ENCODE measurements around the gene SHROOM1.
"Not testable (repeated sequence)": the region's sequence is repeated elsewhere in the genome, so short reads cannot be mapped to it uniquely, and the experiment has no call there.

Gene SHROOM1

GRCh38 chr5:132807163-132807838, 23.1 kb downstream of the SHROOM1 start:
- DNase-seq, result peak in 7 of 14 donors; percentile 30 to 66 (median 55)

GRCh38 chr5:132806804-132807162, 23.7 kb downstream of the SHROOM1 start:
- DNase-seq, result not testable (repeated sequence)

DNA sequence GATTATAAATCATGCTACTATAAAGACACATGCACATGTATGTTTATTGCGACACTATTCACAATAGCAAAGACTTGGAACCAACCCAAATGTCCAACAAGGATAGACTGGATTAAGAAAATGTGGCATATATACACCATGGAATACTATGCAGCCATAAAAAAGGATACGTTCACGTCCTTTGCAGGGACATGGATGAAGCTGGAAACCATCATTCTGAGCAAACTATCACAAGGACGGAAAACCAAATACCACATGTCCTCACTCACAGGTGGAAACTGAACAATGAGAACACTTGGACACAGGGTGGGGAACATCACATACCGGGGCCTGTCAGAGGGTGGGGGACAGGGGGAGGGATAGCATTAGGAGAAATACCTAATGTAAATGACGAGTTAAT, 24.6 kb downstream of the SHROOM1 start:
- not testable (repeated sequence) for DNase-seq

GRCh38 chr5:132804219-132804618, 26.2 kb downstream of the SHROOM1 start:
- DNase-seq, result not testable (repeated sequence)

DNA sequence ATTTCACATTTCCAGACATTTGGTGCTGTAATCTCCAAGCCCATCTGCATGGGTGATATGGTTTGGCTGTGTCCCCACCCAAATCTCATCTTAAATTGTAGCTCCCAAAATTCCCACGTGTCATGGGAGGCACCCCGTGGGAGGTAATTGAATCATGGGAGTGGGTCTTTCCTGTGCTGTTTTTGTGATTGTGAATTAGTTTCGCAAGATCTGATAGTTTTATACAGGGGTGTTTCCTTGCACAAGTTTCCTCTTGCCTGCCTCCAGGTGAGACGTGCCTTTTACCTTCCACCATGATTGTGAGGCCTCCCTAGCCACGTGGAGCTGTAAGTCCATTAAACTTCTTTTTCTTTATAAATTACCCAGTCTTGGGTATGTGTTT, 27.8 kb downstream of the SHROOM1 start:
- not testable (repeated sequence) for DNase-seq

DNA sequence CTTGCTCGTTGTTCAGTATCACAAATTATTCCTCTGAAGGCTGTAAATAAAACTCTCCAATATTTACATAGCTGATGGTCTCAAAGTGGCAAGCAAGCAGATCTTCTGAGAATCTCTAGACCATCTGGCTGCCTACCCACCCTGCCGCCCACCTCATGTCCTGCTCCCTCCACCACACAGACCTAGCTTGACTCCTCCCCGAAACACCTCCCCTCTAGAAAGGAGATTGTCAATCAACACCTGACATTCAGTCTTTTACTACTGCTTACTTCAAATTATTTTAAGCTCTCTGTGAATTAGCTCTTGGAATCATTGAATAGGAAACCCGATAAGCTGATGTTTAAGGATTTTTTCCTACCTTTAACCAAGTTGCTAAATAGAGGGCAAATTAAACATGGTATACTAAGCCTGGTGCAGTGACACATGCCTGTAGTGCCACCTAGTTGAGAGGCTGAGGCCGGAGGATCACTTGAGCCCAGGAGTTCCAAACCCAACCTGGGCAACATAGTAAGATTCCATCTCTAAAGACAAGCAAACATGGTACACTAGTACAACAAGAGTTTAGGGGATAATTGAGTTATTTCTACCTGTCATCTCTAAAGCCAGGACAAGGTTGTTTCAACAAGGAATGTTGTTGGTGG, 28.3 kb downstream of the SHROOM1 start:
- DNase-seq, result no peak

DNA sequence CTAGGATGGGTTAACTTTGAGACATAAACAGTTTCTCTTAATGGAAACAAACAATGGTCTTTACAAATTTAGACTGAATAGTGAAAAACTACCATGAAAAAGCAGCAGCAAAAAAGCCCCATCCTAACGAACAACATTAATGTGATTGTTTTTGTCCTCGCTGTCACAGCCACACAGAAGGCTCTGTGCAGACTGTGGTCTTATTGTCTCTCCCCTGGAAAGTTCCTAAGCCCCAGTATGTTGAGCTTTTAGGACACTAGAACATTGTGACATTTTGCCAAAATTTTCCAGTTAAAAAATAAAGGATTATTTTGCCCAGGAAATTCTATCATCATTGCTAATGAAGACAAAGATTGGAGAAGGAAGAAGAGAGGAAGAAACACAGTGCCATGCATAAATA, 29.9 kb downstream of the SHROOM1 start:
- DNase-seq, result peak in 4 of 14 donors; percentile 14 to 63 (median 34)

- no peak for DNase-seq
These were observed 31.1 kb downstream of the SHROOM1 start for GRCh38 chr5:132799392-132799791.

- peak in 8 of 14 donors; percentile 19 to 77 (median 36) for DNase-seq
These were observed 32.8 kb downstream of the SHROOM1 start for GRCh38 chr5:132797651-132798050.

DNA sequence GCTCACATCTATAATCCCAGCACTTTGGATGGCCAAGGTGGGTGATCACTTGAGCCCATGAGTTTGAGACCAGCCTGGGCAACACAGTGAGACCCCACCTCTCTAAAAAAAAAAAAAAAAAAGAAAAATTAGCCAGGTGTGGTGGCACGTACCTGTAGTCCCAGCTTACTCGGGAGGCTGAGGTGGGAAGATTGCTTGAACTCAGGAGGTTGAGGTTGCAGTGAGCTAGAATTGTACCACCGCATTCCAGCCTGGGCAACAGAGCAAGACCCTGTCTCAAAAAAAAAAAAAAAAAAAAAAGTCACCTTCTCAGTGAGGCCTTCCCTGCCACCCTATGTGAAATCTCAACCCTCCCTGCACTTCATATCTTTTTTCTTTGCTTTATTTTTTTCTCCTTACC, 39.4 kb downstream of the SHROOM1 start:
- no peak for DNase-seq

DNA sequence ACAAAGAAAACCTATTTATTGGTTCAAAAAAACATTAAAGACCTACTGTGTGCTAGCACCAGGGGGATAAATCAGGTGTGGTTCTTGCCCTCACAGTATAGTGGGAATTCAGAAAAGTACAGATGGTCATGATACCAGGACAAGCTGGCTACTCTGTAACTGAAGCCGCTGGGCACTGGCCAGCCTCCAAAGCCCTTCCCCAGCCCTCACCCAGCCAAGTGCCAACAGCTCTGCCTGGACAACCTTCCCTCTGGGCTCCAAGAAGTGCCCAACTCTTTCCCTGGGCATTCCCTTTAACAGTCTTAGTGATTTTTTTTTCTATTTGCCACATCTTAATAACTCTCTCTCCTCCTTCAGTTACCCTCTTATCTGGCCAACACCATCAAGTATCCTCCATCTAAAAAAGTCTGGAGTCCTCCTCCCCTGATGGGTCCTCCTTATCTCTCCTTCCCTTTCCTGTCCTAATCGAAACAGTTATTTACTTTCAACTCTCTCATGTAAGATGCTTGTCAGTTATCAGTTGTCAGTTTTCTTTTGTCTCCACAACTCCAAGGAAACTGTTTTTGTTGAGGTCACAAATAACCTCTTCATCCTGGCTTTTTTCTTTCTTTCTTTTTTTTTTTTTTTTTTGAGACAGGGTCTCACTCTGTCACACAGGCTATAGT, 40.1 kb downstream of the SHROOM1 start:
- peak in 6 of 14 donors; percentile 26 to 78 (median 40) for DNase-seq

DNA sequence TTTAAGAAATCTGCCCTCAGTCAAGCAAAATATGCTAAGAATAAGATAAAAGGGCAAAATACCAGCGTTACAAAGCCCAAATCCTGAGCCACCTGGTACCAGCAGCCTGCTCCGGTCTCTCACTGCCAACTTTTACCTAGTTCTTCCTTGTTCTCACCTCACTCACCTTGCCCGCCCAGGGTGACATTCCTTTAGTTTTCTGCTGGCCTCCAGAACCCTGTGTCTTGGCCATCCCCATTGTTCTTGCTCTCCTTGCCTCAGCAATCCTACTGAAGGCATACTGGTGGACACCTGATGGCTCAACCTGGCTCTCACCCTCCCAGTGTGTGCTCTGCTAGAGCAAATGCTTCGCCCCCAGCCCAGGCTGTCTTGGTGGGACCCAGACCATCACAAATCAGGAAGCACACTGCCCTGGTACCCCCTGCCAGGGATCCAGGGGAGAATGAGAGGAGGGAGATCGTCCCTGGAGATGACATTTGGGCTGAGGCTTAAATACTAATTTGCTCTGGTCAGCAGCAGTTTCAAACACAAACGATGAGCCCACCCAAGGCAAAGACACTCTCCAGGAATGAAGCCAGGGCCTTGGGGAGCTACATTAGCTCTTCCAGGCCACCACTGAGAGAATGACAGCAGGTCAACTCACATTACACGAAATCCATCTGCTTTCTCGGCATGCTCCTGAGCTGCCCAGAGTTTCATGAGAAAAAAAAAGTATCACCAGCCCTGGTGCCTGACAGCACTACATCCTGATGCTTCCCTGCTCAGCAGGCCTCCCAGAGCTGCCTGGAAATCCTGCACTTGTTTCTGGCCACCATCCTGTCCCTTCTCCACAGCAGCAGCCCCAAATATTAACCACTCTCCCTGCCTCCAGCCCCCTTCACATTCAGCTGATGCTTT, 41.2 kb downstream of the SHROOM1 start:
- DNase-seq, result peak in 3 of 14 donors; percentile 38 to 90 (median 46)

GRCh38 chr5:132788508-132788907, 41.9 kb downstream of the SHROOM1 start:
- no peak for DNase-seq

- no peak for DNase-seq
These were observed 43.4 kb downstream of the SHROOM1 start for GRCh38 chr5:132787076-132787475.

DNA sequence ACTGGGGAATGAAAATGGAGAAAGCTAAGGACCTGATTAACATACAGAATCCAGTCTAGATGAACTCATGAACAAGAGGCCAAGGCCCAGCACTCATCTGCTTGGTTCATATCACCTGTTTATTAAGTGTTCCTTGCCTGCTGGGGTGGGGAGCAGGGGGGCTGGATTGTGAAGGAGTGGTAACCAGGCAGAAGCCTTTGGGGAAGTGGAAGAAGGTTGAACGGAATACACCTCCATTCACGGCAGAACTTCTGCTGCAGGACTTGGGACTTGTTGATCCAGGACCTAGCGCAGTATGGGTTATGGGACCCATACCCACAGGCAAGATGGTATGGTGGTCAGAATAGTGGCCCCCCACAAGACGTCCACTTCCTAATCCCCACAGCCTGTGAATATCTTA, 44.6 kb downstream of the SHROOM1 start:
- no peak for DNase-seq

GRCh38 chr5:132785365-132785764, 45.1 kb downstream of the SHROOM1 start:
- DNase-seq, result no peak

- DNase-seq, result peak in 5 of 14 donors; percentile 8 to 30 (median 19)
These were observed 48.3 kb downstream of the SHROOM1 start for GRCh38 chr5:132782101-132782500.

DNA sequence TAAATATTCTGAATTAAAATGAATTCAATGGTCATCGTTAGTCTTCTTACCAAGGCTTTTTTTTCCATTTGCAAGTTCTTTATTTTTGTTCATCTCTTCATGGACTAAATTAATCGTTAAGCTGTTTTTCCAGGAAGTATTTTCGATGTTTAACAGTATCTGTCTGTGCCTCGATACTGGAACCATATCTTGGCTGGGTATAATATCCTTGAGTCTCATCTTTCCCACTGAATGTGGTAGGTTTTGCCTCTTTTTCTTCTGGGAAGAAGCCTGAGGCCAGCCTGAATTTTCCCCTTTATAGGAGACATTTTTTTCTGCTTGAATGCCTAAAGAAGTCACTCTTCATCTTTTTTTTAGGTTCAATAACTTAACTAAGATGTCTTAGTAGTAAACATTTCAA, 49.4 kb downstream of the SHROOM1 start:
- no peak for DNase-seq

DNA sequence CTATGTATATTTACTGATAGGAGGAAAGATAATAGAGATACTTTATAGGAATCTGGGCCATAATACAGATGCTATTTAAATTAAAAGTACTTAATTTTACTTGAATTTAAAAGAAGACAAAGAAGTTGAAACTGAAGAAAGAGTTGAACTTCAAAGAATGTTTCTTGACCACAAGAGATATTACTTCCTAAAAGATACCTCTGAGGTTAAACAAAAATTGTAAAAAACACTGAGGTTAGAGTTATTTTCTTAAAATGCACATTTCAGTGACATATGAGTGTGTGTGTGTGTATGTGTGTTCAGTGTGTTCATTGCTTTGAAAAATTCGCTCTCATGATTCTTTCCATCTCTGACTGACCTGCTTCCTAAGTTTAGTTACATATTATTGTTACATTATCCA, 49.9 kb downstream of the SHROOM1 start:
- DNase-seq, result no peak

DNA sequence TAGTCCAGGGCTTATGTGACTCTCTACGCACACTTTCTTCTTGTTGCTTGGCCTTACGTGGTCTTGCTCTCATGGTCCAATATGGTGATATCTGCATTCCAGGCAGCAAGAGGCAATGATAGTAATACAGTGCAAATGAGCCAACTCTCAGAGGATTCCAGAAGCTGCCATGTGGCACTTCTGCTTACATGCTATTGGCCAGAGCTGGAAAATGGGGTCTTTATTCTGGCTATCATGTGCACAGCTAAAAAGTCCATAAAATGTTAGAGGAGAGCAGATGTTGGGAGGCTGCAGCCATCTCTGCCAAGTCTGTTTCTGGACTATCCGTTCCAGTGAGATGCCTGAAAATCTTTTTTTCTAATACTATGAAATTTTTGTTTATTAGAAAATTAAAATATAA, 50.5 kb downstream of the SHROOM1 start:
- DNase-seq, result peak in 11 of 14 donors; percentile 22 to 81 (median 59)

GRCh38 chr5:132778856-132779255, 51.6 kb downstream of the SHROOM1 start:
- no peak for DNase-seq

GRCh38 chr5:132778129-132778528, 52.3 kb downstream of the SHROOM1 start:
- peak in 2 of 14 donors; percentile 53 to 54 for DNase-seq
